Osteocyte (in vitro differentiated cells): ENCODE measurements around the gene CYP11A1. TPM values are rescaled to one million over a fixed set of nuclear protein-coding genes. Genes with fewer than 3 reads are reported as not detected.
A peak's percentile ranks its signal among the peaks of the same experiment; 100 is the strongest.

Source experiments
- DNase-seq: peaks from one replicate; pipeline ENCODE4 v3.0.0; 2021; ENCODE audit warnings: mixed read lengths; ENCODE audit not compliant: unreplicated experiment; ENCODE audit errors: extremely low spot score
- H3K27ac Mint-ChIP-seq: one replicate; pipeline ENCODE4 v1.8.0; 2021; ENCODE audit warnings: mild to moderate bottlenecking, mixed read lengths; ENCODE audit not compliant: unreplicated experiment
- H3K27me3 Mint-ChIP-seq: one replicate; pipeline ENCODE4 v1.8.0; 2021; ENCODE audit warnings: mixed read lengths; ENCODE audit not compliant: unreplicated experiment
- H3K36me3 Mint-ChIP-seq: one replicate; pipeline ENCODE4 v1.8.0; 2021; ENCODE audit warnings: mixed read lengths; ENCODE audit not compliant: unreplicated experiment
- H3K4me1 Mint-ChIP-seq: one replicate; pipeline ENCODE4 v1.8.0; 2021; ENCODE audit warnings: mixed read lengths; ENCODE audit not compliant: unreplicated experiment
- H3K4me3 Mint-ChIP-seq: one replicate; pipeline ENCODE4 v1.8.0; 2021; ENCODE audit warnings: mild to moderate bottlenecking, moderate library complexity, mixed read lengths; ENCODE audit not compliant: unreplicated experiment
- H3K9me3 Mint-ChIP-seq: one replicate; pipeline ENCODE4 v1.8.0; 2021; ENCODE audit warnings: mixed read lengths; ENCODE audit not compliant: unreplicated experiment
- CTCF ChIP-seq: fragments of 200-600 bp; sonication (generic); IDR thresholded peaks from 2 replicates; pipeline ENCODE4 v1.5.0; 2021; ENCODE audit warnings: antibody characterized with exemption, mild to moderate bottlenecking, moderate library complexity
- total RNA-seq: library from RNA; stranded (reverse); gene quantifications from 2 replicates; pipeline ENCODE4 v1.2.1, GENCODE V29; 2021

The CYP11A1 gene
- total RNA-seq, 1 donor from 2014 or later: not detected

GRCh38 chr15:74326746-74327145 is 40.7 kb downstream of the CYP11A1 start:
- DNase-seq: no peak
- no peak for TF ChIP-seq CTCF
- Mint-ChIP-seq H3K27me3 (peaks cover 3% of the 10 kb centered on the region), H3K36me3 (no peaks in the 10 kb centered on the region), H3K4me3 (no peak overlapping the region), H3K27ac (no peak overlapping the region), H3K9me3 (no peaks in the 10 kb centered on the region), H3K4me1 (peaks cover 11% of the 10 kb centered on the region)

- no peak for TF ChIP-seq CTCF
- Mint-ChIP-seq H3K4me1 (peaks cover 17% of the 10 kb centered on the region), H3K27me3 (no peaks in the 10 kb centered on the region), H3K27ac (no peak overlapping the region), H3K4me3 (no peak overlapping the region), H3K9me3 (no peaks in the 10 kb centered on the region), H3K36me3 (no peaks in the 10 kb centered on the region)
- DNase-seq: no peak
Measured at GRCh38 chr15:74324714-74325113, 42.7 kb downstream of the CYP11A1 start.

GRCh38 chr15:74322558-74323180 is 44.8 kb downstream of the CYP11A1 start:
- no peaks in the 10 kb centered on the region for H3K27me3 Mint-ChIP-seq
- DNase-seq: peak; percentile 89
- peak; percentile 95 for TF ChIP-seq CTCF
- H3K4me3 Mint-ChIP-seq: no peak overlapping the region
- no peaks in the 10 kb centered on the region for H3K9me3 Mint-ChIP-seq
- H3K36me3 Mint-ChIP-seq: no peaks in the 10 kb centered on the region
- peaks cover 33% of the 10 kb centered on the region for H3K4me1 Mint-ChIP-seq
- H3K27ac Mint-ChIP-seq: no peak overlapping the region

- Mint-ChIP-seq H3K9me3 (no peaks in the 10 kb centered on the region), H3K4me1 (peaks cover 48% of the 10 kb centered on the region), H3K36me3 (no peaks in the 10 kb centered on the region), H3K27me3 (no peaks in the 10 kb centered on the region), H3K4me3 (no peak overlapping the region), H3K27ac (peak overlapping the region; percentile 99)
- no peak for DNase-seq
- TF ChIP-seq CTCF: peak; percentile 68
Measured at GRCh38 chr15:74320352-74321247, 46.8 kb downstream of the CYP11A1 start.

GRCh38 chr15:74319596-74320351 is 47.7 kb downstream of the CYP11A1 start:
- Mint-ChIP-seq H3K9me3 (no peaks in the 10 kb centered on the region), H3K36me3 (no peaks in the 10 kb centered on the region), H3K4me3 (no peak overlapping the region), H3K27me3 (no peaks in the 10 kb centered on the region), H3K4me1 (peaks cover 53% of the 10 kb centered on the region), H3K27ac (peak overlapping the region; percentile 99)
- TF ChIP-seq CTCF: no peak
- no peak for DNase-seq
